GM23338 (cell line): Measurements from ENCODE around the gene MPST. TPM values are rescaled to one million over a fixed set of nuclear protein-coding genes. Genes with fewer than 3 reads are reported as not detected.
"Not testable (repeated sequence)": the region's sequence is repeated elsewhere in the genome, so short reads cannot be mapped to it uniquely, and the experiment has no call there.

Experiments
- ATAC-seq: fragments of 200-7000 bp; cut with Tn5 transposase; 3 replicates; pipeline ENCODE4 v1.9.1; 2020
- DNase-seq: peaks from one replicate; pipeline ENCODE4 v3.0.0-alpha.2; 2015; ENCODE audit warnings: low spot score
- H2AFZ ChIP-seq: fragments of 200-600 bp; sonication (generic); 2 replicates; pipeline ENCODE4 v1.8.0; 2016; ENCODE audit warnings: antibody characterized with exemption, mild to moderate bottlenecking, moderate library complexity
- H3F3A ChIP-seq: fragments of 200-600 bp; sonication (generic); replicated peaks from 2 replicates; pipeline ENCODE4 v1.8.0; 2017; ENCODE audit warnings: antibody characterized with exemption, mixed run types, low read depth
- H3K27ac ChIP-seq: fragments of 200-600 bp; sonication (generic); 2 replicates; pipeline ENCODE4 v1.6.1; 2016; ENCODE audit warnings: low read depth
- H3K27me3 ChIP-seq: fragments of 200-600 bp; sonication (generic); 2 replicates; pipeline ENCODE4 v1.8.0; 2016; ENCODE audit warnings: mild to moderate bottlenecking, mixed run types, moderate library complexity; ENCODE audit not compliant: insufficient read depth
- H3K36me3 ChIP-seq: fragments of 200-600 bp; sonication (generic); 2 replicates; pipeline ENCODE4 v1.8.0; 2016; ENCODE audit warnings: mild to moderate bottlenecking; ENCODE audit not compliant: insufficient read depth
- H3K4me1 ChIP-seq: fragments of 200-600 bp; sonication (generic); 2 replicates; pipeline ENCODE4 v1.8.0; 2016; ENCODE audit warnings: mild to moderate bottlenecking, moderate library complexity; ENCODE audit not compliant: insufficient read depth
- H3K4me2 ChIP-seq: fragments of 200-600 bp; sonication (generic); 2 replicates; pipeline ENCODE4 v1.7.1; 2017; ENCODE audit warnings: mixed run types
- H3K4me3 ChIP-seq: fragments of 200-600 bp; sonication (generic); 2 replicates; pipeline ENCODE4 v1.6.1; 2016; ENCODE audit warnings: mixed run types
- H3K79me2 ChIP-seq: fragments of 200-600 bp; sonication (generic); replicated peaks from 2 replicates; pipeline ENCODE4 v1.8.0; 2017; ENCODE audit warnings: mild to moderate bottlenecking; ENCODE audit not compliant: insufficient read depth
- H3K9me2 ChIP-seq: fragments of 200-600 bp; sonication (generic); 2 replicates; pipeline ENCODE4 v1.8.0; 2017; ENCODE audit not compliant: insufficient read depth
- H4K20me1 ChIP-seq: fragments of 200-600 bp; sonication (generic); replicated peaks from 2 replicates; pipeline ENCODE4 v1.8.0; 2017; ENCODE audit warnings: mild to moderate bottlenecking; ENCODE audit not compliant: insufficient read depth
- H3K27ac Mint-ChIP-seq: 2 replicates; pipeline ENCODE4 v1.8.0; 2020; ENCODE audit warnings: inconsistent platforms, mild to moderate bottlenecking, moderate library complexity, mixed read lengths
- H3K27me3 Mint-ChIP-seq: 3 replicates; pipeline ENCODE4 v1.8.0; 2022; ENCODE audit warnings: low read depth, mild to moderate bottlenecking, moderate library complexity, mixed read lengths, inconsistent platforms; ENCODE audit not compliant: insufficient read depth, poor library complexity
- H3K36me3 Mint-ChIP-seq: 3 replicates; pipeline ENCODE4 v1.8.0; 2021; ENCODE audit warnings: low read depth, mild to moderate bottlenecking, inconsistent platforms, moderate library complexity, mixed read lengths
- H3K4me1 Mint-ChIP-seq: 3 replicates; pipeline ENCODE4 v1.8.0; 2020; ENCODE audit warnings: mild to moderate bottlenecking, inconsistent platforms, mixed read lengths
- H3K4me3 Mint-ChIP-seq: 3 replicates; pipeline ENCODE4 v1.8.0; 2021; ENCODE audit warnings: moderate library complexity, mild to moderate bottlenecking, inconsistent platforms, mixed read lengths
- H3K9me3 Mint-ChIP-seq: 3 replicates; pipeline ENCODE4 v1.8.0; 2020; ENCODE audit warnings: moderate library complexity, mild to moderate bottlenecking, inconsistent platforms, mixed read lengths
- CTCF ChIP-seq, 2 experiments: fragments of 200-600 bp in 1 of 2; sonication (generic) in 1 of 2; conservative IDR thresholded peaks; 2 replicates each; pipeline versions ENCODE4 v1.5.1 to v1.6.1; 2016 to 2017; ENCODE audit warnings: antibody characterized with exemption in 2 of 2, low read depth in 2 of 2, mild to moderate bottlenecking in 2 of 2, moderate library complexity in 1 of 2
- POLR2AphosphoS5 ChIP-seq: IDR thresholded peaks from 2 replicates; pipeline ENCODE4 v1.6.1; 2016; ENCODE audit warnings: antibody characterized with exemption, low read depth
- REST ChIP-seq: IDR thresholded peaks from one replicate; pipeline ENCODE4 v1.6.1; 2018; ENCODE audit warnings: antibody characterized with exemption; ENCODE audit not compliant: unreplicated experiment
- ZNF114 ChIP-seq: fragments of 250-450 bp; sonication (Bioruptor Pico); IDR thresholded peaks from 2 replicates; pipeline ENCODE4 v1.5.0; 2020; ENCODE audit warnings: mild to moderate bottlenecking, moderate library complexity
- ZNF331 ChIP-seq: fragments of 250-450 bp; sonication (Bioruptor Pico); IDR thresholded peaks from 2 replicates; pipeline ENCODE4 v1.5.0; 2020; ENCODE audit warnings: low read depth, mild to moderate bottlenecking, moderate library complexity
- ZNF462 ChIP-seq: fragments of 250-450 bp; sonication (Bioruptor Pico); IDR thresholded peaks from 2 replicates; pipeline ENCODE4 v1.5.0; 2020; ENCODE audit warnings: mild to moderate bottlenecking, moderate library complexity
- polyA plus RNA-seq: library from polyadenylated mRNA; unstranded; fragments of >200 nt; fragmentation: Nextera tagmentation; extraction: Ambion mirVana; gene quantifications from 2 replicates; pipeline ENCODE4 v1.2.1, GENCODE V29; 2016
- total RNA-seq: library from RNA; depleted of rRNA; stranded (reverse); fragments of >200 nt; shearing (Covaris generic); gene quantifications from 2 replicates; pipeline ENCODE4 v1.2.3, GENCODE V29; 2014

The MPST gene
- total and polyA plus RNA-seq, 2 experiments from 2014 or later, result 86.2 to 158 TPM

GRCh38 chr22:36988075-36988832 is 31.3 kb upstream of the MPST start:
- Histone ChIP-seq H3K4me1 (no peaks in the 10 kb centered on the region), H3K4me2 (no peak overlapping the region), H3K27ac (no peak overlapping the region), H3K9me2 (no peaks in the 10 kb centered on the region; the same call in 1 of the 2 replicates), H3F3A (no peaks in the 10 kb centered on the region), H3K4me3 (no peak overlapping the region), H3K27me3 (no peaks in the 10 kb centered on the region), H3K36me3 (no peaks in the 10 kb centered on the region), H2AFZ (no peak overlapping the region), H4K20me1 (no peaks in the 10 kb centered on the region), H3K79me2 (no peaks in the 10 kb centered on the region)
- no peak for ATAC-seq
- H3K27me3 Mint-ChIP-seq, result peaks cover 2% of the 10 kb centered on the region
- peaks cover 4% of the 10 kb centered on the region; the same call in 2 of the 3 replicates for H3K36me3 Mint-ChIP-seq
- no peak for TF ChIP-seq ZNF331
- TF ChIP-seq ZNF114 (CRISPR knock-in tag), result no peak
- TF ChIP-seq ZNF462, result no peak
- TF ChIP-seq REST, result no peak
- no peak for TF ChIP-seq POLR2AphosphoS5
- no peak for TF ChIP-seq CTCF (conservative IDR thresholded peaks at IDR 0.05; ENCODE audit: low read depth in 2 of 2)
- H3K9me3 Mint-ChIP-seq, result peaks cover 26% of the 10 kb centered on the region
- no peak overlapping the region for H3K4me3 Mint-ChIP-seq
- no peaks in the 10 kb centered on the region for H3K4me1 Mint-ChIP-seq
- no peak for DNase-seq
- H3K27ac Mint-ChIP-seq, result no peak overlapping the region

- H3K36me3 ChIP-seq, H3F3A ChIP-seq, H3K79me2 ChIP-seq, H3K27me3 Mint-ChIP-seq, H3K9me2 ChIP-seq, ATAC-seq, H3K4me3 ChIP-seq, H3K27ac ChIP-seq, H3K27ac Mint-ChIP-seq, H3K4me1 ChIP-seq, H3K4me2 ChIP-seq, H3K4me1 Mint-ChIP-seq, H4K20me1 ChIP-seq, DNase-seq, H3K27me3 ChIP-seq, H2AFZ ChIP-seq, H3K4me3 Mint-ChIP-seq, H3K36me3 Mint-ChIP-seq: not testable (repeated sequence)
- peaks cover 26% of the 10 kb centered on the region for H3K9me3 Mint-ChIP-seq
Observed at GRCh38 chr22:36989012-36989411, 30.5 kb upstream of the MPST start.
